Cardiac muscle cell (in vitro differentiated cells and primary cell): ENCODE results near the gene SC5D. TPM values are rescaled to one million over a fixed set of nuclear protein-coding genes. Genes with fewer than 3 reads are reported as not detected.

ENCODE experiments used
- DNase-seq, 2 donors: peaks; one replicate each; pipeline versions ENCODE4 v3.0.0 to v3.0.0-alpha.2; 2010 to 2017; ENCODE audit warnings: low read depth in 1 of 2, low spot score in 1 of 2
- H3K27ac ChIP-seq: fragments of 200-600 bp; sonication (generic); 2 replicates; pipeline ENCODE4 v1.5.1; 2016
- H3K27me3 ChIP-seq: fragments of 200-600 bp; sonication (generic); 2 replicates; pipeline ENCODE4 v1.6.0; 2016; ENCODE audit warnings: control low read depth
- H3K36me3 ChIP-seq: fragments of 200-600 bp; sonication (generic); 2 replicates; pipeline ENCODE4 v1.5.1; 2016; ENCODE audit warnings: control low read depth
- H3K4me1 ChIP-seq: fragments of 200-600 bp; sonication (generic); 2 replicates; pipeline ENCODE4 v1.8.1; 2017; ENCODE audit warnings: low read depth, mild to moderate bottlenecking, mixed run types
- H3K4me3 ChIP-seq: fragments of 200-600 bp; sonication (generic); 2 replicates; pipeline ENCODE4 v1.5.1; 2016; ENCODE audit warnings: mild to moderate bottlenecking
- H3K9me3 ChIP-seq: fragments of 200-600 bp; sonication (generic); 2 replicates; pipeline ENCODE4 v1.5.1; 2017; ENCODE audit warnings: low read depth, mild to moderate bottlenecking, control low read depth
- CTCF ChIP-seq: IDR thresholded peaks from 2 replicates; pipeline ENCODE4 v1.5.1; 2012; ENCODE audit warnings: low read depth, mild to moderate bottlenecking, low read length
- polyA plus RNA-seq: library from polyadenylated mRNA; unstranded; fragments of >200 nt; fragmentation: Nextera tagmentation; extraction: Ambion mirVana; gene quantifications from 2 replicates; pipeline ENCODE4 v1.2.1, GENCODE V29; 2016
- total RNA-seq: library from RNA; depleted of rRNA; stranded (reverse); fragments of >200 nt; gene quantifications from 2 replicates; pipeline ENCODE4 v1.2.3, GENCODE V29; 2016

SC5D gene
- total and polyA plus RNA-seq, 2 experiments from 2014 or later: 343 to 475 TPM

GRCh38 chr11:121344824-121345223 lies 52.3 kb downstream of the SC5D start:
- Histone ChIP-seq H3K9me3 (no peaks in the 10 kb centered on the region), H3K4me1 (no peaks in the 10 kb centered on the region), H3K36me3 (no peaks in the 10 kb centered on the region), H3K4me3 (no peak overlapping the region), H3K27ac (no peak overlapping the region), H3K27me3 (peaks cover 4% of the 10 kb centered on the region)
- no peak for TF ChIP-seq CTCF
- no peak for DNase-seq

GRCh38 chr11:121347094-121347493 lies 54.5 kb downstream of the SC5D start:
- no peak for DNase-seq
- Histone ChIP-seq H3K27ac (no peak overlapping the region), H3K4me1 (no peaks in the 10 kb centered on the region), H3K36me3 (no peaks in the 10 kb centered on the region), H3K27me3 (no peaks in the 10 kb centered on the region), H3K9me3 (no peaks in the 10 kb centered on the region), H3K4me3 (no peak overlapping the region)
- TF ChIP-seq CTCF: no peak

GRCh38 chr11:121347813-121348212 lies 55.2 kb downstream of the SC5D start:
- H3K9me3 ChIP-seq: no peaks in the 10 kb centered on the region
- DNase-seq: no peak
- H3K27ac ChIP-seq: no peak overlapping the region
- no peak for TF ChIP-seq CTCF
- H3K36me3 ChIP-seq: no peaks in the 10 kb centered on the region
- no peaks in the 10 kb centered on the region for H3K27me3 ChIP-seq
- H3K4me1 ChIP-seq: no peaks in the 10 kb centered on the region
- H3K4me3 ChIP-seq: no peak overlapping the region

- H3K9me3 ChIP-seq: no peaks in the 10 kb centered on the region
- TF ChIP-seq CTCF: no peak
- no peak overlapping the region for H3K4me3 ChIP-seq
- H3K36me3 ChIP-seq: no peaks in the 10 kb centered on the region
- no peak overlapping the region for H3K27ac ChIP-seq
- DNase-seq: no peak
- no peaks in the 10 kb centered on the region for H3K4me1 ChIP-seq
- no peaks in the 10 kb centered on the region for H3K27me3 ChIP-seq
These were observed 55.8 kb downstream of the SC5D start for GRCh38 chr11:121348220-121348875.

GRCh38 chr11:121349790-121350189 lies 57.2 kb downstream of the SC5D start:
- Histone ChIP-seq H3K27ac (no peak overlapping the region), H3K36me3 (no peaks in the 10 kb centered on the region), H3K9me3 (no peaks in the 10 kb centered on the region), H3K4me3 (no peak overlapping the region), H3K27me3 (no peaks in the 10 kb centered on the region), H3K4me1 (no peaks in the 10 kb centered on the region)
- TF ChIP-seq CTCF: no peak
- no peak for DNase-seq
